ENCODE results near the gene PCDHB6.
"Not testable (repeated sequence)": the region's sequence is repeated elsewhere in the genome, so short reads cannot be mapped to it uniquely, and the experiment has no call there.

PCDHB6 gene

DNA sequence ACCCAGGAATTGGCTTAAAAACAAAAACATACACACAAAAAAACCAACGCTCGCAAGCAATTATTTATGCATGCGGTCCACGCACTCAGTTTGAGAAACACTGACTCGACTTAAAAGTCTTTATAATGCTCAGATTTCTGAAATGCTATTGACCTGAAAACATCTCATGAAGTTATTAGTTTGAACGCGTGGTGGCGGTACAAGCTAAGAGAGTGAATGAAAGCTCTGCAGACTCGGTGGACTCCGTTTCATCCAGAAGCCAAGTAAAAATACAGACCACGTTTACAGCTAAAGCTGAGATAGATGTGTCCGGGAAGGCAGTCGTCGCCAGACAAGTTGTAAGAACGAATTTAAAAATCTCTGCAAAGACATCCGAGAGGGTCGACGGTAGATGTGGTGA is at the start of gene PCDHB6:
Gene PCDHB6, plus strand, starts transcription at position 246 of the 400 bp plus-strand sequence. CDS start 201 bp downstream, outside the sequence.
- no peak for DNase-seq

GRCh38 chr5:141100243-141100805 is 49.5 kb upstream of the PCDHB6 start, which contains the start of gene PCDHB3:
TSS of gene PCDHB3 (plus strand) at chr5:141100473. CDS start at chr5:141100650, 177 bp downstream.
- DNase-seq = no peak

- no peak for DNase-seq
Observed at GRCh38 chr5:141101059-141101458, 48.8 kb upstream of the PCDHB6 start.

- not testable (repeated sequence) for DNase-seq
Observed at GRCh38 chr5:141102070-141102469, 47.8 kb upstream of the PCDHB6 start.

- not testable (repeated sequence) for DNase-seq
Observed at GRCh38 chr5:141102471-141102870, 47.4 kb upstream of the PCDHB6 start.

DNA sequence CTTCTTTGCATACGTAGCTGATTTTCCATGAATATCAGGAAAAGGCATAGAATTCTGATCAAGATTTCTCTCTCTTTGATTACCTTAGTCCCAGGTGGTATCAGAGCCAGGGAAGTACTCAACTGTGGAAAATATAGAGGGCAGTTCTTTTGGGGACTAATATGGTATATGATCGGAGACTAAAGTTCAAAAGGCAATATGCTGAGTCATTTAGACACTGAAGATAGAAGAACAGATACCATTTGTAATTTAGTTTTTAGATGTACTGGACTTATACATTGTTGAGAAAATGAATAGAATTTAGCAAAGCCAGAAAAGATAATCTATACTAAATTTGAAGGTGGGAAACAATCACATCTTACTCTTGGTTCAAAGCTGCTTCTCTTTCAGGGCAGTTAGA is 44.5 kb upstream of the PCDHB6 start:
- no peak for DNase-seq

DNA sequence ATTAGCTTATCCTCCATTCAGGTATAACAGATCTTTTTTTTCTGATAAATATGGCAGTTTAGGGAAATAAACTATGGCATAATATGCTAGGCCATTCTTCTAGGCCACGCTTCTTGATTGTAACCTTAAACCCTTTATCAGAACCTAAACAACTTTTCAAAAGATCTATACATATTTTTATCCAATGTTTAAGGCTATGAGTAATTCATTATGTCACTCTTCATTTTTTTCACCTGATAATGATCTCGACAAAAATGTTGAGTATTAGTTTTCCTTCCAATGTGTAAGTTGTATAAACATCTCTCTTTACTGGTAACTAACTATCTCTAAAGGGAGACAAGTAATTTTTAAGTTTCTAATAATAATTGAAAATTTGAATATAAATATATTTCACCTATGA is 30.6 kb upstream of the PCDHB6 start:
- no peak for DNase-seq

DNA sequence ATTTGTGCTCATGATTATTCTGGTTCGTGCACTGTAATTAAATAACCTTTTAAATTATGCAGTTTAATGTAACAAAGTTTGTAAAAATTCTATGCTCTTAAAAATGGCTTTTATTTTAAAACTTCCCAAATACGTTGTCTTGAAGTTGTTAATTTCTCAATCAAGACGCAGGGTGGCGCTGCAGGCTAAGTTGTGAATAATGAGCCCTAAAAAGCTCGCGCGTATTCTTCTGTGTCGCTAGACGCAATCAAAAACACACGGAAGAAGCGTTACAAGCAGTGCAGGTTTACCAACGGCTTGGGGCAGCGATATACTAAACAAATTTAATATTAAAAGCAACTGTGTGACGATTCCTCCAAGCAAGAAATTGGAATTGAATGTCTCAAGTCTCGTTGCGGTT is 28.3 kb upstream of the PCDHB6 start, which contains the start of gene PCDHB4:
Gene PCDHB4, plus strand, starts transcription at position 256 of the 400 bp plus-strand sequence. CDS start 181 bp downstream, outside the sequence.
- DNase-seq = no peak

- no peak for DNase-seq
Observed at GRCh38 chr5:141121985-141122384, 27.9 kb upstream of the PCDHB6 start.

- DNase-seq = not testable (repeated sequence)
Observed at GRCh38 chr5:141123396-141124135, 26.3 kb upstream of the PCDHB6 start.

GRCh38 chr5:141127305-141127704 is 22.6 kb upstream of the PCDHB6 start:
- DNase-seq = no peak

DNA sequence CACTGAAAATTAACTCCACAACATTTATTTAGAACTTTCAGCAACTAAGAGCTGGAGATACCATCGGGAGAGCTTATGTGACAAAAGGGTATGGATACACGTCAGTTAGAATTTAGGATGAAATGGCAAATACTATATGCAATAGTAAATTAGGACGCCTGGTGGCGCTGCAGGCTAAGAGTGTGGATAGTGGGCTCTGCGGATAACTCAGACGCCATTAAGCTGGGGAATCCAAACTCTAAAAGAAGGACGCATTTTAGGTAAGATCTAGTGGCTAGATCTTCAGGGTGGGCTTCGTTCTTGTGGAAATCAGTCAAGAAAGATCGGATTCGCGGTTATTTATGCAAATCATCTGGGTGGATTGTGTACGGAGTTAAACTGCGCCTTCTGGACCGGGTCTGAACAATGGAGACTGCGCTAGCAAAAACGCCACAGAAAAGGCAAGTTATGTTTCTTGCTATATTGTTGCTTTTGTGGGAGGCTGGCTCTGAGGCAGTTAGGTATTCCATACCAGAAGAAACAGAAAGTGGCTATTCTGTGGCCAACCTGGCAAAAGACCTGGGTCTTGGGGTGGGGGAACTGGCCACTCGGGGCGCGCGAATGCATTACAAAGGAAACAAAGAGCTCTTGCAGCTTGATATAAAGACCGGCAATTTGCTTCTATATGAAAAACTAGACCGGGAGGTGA is 14.7 kb upstream of the PCDHB6 start, which contains the start of gene PCDHB5:
Gene PCDHB5, plus strand, starts transcription at position 177 of the 688 bp plus-strand sequence. Its CDS starts 229 bp downstream, at position 406.
- DNase-seq = peak; percentile 67

DNA sequence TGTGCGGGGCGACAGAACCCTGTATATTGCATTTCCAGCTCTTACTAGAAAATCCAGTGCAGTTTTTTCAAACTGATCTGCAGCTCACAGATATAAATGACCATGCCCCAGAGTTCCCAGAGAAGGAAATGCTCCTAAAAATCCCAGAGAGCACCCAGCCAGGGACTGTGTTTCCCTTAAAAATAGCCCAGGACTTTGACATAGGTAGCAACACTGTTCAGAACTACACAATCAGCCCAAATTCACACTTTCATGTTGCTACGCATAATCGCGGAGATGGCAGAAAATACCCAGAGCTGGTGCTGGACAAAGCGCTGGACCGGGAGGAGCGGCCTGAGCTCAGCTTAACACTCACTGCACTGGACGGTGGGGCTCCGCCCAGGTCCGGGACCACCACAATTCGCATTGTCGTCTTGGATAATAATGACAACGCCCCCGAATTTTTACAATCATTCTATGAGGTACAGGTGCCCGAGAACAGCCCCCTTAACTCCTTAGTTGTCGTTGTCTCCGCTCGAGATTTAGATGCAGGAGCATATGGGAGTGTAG is 14.1 kb upstream of the PCDHB6 start:
- DNase-seq = no peak

- DNase-seq = not testable (repeated sequence)
Observed at GRCh38 chr5:141137346-141137745, 12.5 kb upstream of the PCDHB6 start.

DNA sequence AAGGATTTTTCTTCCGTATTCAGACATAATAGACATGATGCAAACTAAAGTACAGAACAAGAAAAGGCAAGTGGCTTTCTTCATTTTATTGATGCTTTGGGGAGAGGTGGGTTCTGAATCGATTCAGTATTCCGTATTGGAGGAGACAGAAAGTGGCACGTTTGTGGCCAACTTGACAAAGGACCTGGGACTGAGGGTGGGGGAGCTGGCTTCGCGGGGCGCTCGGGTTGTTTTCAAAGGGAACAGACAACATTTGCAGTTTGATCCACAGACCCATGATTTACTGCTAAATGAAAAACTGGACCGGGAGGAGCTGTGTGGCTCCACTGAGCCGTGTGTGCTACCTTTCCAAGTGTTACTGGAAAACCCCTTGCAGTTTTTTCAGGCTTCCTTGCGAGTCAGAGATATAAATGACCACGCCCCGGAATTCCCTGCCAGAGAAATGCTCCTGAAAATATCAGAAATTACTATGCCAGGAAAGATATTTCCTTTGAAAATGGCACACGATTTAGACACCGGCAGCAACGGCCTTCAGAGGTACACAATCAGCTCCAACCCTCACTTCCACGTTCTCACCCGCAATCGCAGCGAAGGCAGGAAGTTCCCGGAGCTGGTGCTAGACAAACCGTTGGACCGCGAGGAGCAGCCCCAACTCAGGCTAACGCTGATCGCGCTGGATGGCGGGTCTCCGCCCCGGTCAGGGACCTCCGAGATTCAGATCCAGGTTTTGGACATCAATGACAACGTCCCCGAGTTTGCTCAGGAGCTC is 551 bp downstream of the PCDHB6 start:
- DNase-seq = no peak

- DNase-seq = no peak
Observed at GRCh38 chr5:141150993-141151325, 1.1 kb downstream of the PCDHB6 start.

DNA sequence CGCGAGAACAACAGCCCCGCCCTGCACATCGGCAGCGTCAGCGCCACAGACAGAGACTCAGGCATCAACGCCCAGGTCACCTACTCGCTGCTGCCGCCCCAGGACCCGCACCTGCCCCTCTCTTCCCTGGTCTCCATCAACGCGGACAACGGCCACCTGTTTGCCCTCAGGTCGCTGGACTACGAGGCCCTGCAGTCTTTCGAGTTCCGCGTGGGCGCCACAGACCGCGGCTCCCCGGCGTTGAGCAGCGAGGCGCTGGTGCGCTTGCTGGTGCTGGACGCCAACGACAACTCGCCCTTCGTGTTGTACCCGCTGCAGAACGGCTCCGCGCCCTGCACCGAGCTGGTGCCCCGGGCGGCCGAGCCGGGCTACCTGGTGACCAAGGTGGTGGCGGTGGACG is 1.8 kb downstream of the PCDHB6 start:
- DNase-seq = not testable (repeated sequence)

DNA sequence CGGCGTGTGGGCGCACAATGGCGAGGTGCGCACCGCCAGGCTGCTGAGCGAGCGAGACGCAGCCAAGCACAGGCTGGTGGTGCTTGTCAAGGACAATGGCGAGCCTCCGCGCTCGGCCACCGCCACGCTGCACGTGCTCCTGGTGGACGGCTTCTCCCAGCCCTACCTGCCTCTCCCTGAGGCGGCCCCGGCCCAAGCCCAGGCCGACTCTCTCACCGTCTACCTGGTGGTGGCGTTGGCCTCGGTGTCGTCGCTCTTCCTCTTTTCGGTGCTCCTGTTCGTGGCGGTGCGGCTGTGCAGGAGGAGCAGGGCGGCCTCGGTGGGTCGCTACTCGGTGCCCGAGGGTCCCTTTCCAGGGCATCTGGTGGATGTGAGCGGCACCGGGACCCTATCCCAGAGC is 2.2 kb downstream of the PCDHB6 start:
- not testable (repeated sequence) for DNase-seq

DNA sequence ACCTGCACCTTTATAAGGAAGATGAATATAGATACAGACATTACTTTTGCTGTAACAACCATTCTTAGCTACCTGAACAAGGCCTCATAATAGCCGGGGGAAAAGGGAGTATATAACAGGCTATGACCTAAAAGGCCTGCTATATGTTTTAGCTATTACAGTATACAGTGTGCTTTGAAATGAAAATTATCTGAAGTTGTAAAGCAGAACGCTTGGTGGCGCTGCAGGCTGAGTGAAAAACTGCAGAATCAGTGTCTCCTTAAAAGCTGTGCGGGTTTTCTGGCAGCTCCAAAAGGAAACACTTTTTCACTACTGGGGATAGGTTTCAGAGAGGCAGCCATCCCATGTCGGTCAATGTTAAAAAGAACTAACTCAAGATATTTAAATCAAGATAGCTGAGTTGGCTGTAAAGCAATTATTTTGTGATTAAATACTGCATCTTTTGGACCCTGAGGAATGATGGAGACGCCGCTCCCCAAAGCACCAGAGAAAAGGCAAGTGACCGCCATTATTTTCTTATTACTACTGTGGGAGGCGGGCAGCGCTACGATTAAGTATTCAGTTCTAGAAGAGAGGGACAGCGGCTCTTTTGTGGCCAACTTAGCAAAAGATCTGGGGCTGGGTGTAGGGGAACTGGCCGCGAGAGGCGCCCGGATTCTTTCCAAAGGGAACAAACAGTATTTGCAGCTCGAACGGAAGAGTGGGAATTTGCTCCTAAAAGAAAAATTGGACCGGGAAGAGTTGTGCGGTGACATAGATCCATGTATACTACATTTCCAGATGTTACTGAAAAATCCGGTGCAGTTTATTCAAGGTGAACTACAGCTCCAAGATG is 5.9 kb downstream of the PCDHB6 start:
- no peak for DNase-seq

- DNase-seq = not testable (repeated sequence)
Observed at GRCh38 chr5:141157356-141157755, 7.5 kb downstream of the PCDHB6 start.

- not testable (repeated sequence) for DNase-seq
Observed at GRCh38 chr5:141157901-141158300, 8.0 kb downstream of the PCDHB6 start.

Data from NCI-H1105 (cell line).